ENCODE data around the gene C17orf113.
A peak's percentile ranks its signal among the peaks of the same experiment; 100 is the strongest.
"Not testable (repeated sequence)": the region's sequence is repeated elsewhere in the genome, so short reads cannot be mapped to it uniquely, and the experiment has no call there.

C17orf113 gene

GRCh38 chr17:42041619-42042018 lies 8.8 kb downstream of the C17orf113 start:
- DNase-seq: no peak

DNA sequence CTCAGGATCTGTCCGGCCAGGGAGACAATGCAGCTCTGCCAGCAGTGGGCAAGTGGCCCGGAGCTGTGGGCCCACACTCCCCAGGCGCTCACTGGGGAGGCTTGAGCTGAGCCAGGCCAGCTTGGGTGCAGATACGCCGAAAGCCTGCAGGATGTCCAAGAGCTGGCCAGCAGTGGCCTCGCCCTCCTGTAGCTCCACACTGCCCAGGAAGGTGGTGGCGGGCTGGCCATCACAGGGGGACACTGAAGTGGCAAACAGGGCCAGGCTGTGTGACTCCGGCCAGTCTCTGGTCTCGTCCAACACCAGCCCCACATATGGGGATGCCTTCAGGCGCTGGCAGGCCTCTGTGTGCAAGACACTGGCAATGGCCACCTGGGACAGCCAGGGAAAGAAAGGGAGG lies 9.6 kb downstream of the C17orf113 start:
- no peak for DNase-seq

DNA sequence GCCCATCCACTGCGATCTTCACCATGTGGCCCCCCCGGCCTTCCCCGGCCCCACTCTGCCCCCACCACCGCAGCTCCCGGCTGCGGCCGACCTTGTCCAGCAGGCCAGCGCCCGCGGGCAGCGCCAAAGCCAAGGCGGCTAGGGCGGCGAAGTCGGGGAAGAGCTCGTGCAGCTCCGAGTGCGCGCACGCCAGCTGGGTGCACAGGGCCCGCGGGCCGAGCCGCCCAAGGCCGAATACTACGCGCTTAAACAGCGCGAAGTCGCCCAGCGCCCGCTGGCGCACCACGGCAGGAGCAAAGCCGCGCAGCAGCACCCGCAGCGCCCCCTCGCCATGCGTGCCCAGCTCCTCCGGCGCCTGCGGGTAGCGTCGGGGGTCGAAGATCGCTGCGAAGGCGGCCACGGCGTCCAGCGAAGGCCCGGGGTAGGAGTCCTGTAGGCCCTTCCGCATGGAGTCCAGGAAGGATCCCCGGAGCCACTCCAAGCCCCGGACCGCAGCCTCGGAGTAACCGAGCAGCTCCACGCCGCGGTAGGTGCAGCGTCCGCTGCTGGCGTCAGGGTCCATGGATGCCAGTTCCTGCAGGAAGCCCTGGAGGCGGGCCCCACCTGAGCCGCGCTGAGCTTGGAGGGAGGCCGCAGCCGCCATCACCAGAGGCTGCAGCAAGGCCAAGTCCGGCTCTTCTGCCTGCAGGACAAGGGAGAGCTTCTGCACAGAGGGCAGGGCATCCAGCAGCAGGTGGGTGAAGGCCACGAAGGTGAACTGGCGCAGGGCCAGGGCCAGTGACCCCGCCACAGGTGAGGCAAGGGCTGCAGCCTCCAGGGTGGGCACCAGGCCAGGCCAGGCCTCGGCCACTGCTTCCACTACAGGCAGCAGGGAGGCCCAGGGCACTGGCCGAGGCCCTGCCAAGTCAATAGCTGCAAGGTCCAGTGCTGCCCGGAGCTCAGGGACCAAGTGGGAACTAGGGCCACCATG lies 10.3 kb downstream of the C17orf113 start:
- no peak for DNase-seq

- DNase-seq: no peak
These were observed 12.0 kb downstream of the C17orf113 start for GRCh38 chr17:42038221-42038973.

DNA sequence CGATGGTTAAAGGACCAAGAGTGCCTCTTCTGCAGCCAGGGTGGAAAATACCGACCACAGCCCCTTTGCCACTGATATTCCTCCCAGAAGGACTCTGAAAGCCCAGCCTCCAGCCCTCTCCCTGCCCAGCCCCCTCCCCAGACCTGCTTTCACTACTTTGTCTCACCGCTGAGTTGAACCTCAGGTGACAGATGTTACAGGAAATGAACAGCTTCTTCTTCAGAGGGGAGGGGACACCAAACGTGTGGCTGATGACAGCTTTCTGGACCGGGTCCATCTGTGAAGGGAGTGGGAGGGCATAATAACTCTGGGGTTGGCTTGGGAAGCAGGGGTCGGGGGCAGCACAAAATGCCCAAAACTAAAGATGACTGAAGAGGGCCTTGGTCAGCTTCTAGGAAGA lies 16.3 kb downstream of the C17orf113 start:
- no peak for DNase-seq

GRCh38 chr17:42031584-42031983 lies 18.8 kb downstream of the C17orf113 start:
- DNase-seq: no peak

DNA sequence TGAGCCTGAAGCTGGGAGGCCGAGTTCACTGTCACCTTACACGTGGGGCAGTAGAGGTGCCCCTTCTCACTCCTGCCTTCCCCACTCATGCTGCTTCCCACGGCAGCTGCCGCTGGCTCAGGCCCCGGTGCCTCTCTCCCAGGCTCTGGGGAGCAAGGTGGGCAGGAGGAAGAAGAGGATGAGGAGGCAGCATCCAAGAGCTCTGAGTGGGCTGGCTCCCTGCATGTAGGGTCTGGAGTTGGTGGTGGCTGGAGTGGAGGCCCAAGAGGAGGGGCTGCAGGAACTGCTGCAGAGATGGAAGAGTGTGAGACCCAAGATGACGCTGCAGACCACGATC lies 21.6 kb downstream of the C17orf113 start:
- DNase-seq: no peak

DNA sequence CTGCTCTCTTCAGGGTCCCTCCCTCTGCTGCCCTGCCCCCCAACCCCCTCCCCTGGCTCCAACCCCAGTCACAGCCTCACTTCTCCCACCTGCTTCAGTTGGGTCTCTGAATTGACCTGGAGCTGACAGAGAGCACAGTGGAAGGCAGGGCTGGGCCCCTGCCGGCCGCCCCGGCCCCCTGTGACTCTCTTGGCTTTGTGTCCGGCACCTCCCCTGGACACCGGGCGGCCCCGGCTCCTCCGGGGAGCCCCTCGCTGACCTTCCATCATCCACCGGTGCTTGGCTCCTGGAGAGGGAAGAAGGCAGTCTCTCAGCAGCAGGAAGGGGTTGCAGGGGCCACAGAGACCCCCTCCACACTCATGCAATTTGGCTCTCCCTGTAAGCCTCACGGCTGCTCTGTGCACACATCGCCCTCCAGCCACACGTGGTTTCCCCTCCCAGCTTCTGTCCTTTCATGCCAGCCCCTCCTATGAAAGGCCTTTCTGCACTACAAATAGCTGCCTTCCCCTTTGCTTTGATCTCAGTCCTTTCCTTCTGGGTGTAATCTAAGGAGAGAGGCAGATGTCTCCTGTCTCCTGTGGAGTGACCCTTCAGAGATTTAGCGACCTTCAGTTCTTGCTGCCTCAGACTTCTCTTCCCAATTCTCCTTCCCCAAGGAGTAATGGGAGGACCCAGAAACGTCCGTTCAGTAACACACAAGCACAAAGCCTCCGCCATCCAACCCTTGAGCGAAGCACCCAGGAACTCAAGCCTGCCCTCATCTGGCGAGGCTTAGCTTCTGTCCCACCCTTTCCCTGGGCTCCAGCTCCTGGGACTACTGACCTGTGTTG lies 22.2 kb downstream of the C17orf113 start:
- no peak for DNase-seq

DNA sequence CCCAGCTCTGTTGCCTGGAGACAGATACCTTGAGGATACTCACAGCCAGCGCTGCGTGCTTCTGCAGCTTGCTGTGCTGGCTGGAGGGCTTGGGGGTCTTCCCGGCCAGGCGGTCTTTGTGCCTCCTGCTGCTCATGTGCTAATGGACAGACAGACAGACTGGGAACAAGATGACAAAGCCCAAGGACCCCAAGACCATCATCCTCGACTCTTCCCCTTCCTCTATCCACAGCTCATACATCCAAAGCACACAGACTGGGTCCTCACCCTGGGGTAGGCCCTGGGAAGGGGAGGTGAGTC lies 22.9 kb downstream of the C17orf113 start:
- DNase-seq: no peak

- DNase-seq: no peak
These were observed 23.4 kb downstream of the C17orf113 start for GRCh38 chr17:42026857-42027589.

DNA sequence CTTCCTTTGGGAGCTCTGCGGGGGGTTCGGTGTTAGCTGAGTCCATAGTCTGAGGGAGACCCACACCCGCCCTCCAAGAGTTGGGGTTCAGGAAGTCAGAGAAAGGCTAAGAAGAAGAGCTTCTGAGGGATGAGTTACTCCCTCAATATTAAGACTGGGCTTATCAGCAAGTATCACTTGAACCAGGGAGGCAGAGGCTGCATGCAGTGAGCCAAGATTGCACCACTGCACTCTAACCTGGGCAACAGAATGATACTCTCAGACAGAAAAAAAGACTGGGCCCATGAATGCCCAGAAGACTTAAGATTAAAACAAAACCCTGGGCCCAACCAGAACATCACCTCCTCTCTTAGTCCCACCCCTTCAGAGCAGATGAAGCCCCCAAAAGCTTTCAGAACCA lies 24.5 kb downstream of the C17orf113 start:
- no peak for DNase-seq

DNA sequence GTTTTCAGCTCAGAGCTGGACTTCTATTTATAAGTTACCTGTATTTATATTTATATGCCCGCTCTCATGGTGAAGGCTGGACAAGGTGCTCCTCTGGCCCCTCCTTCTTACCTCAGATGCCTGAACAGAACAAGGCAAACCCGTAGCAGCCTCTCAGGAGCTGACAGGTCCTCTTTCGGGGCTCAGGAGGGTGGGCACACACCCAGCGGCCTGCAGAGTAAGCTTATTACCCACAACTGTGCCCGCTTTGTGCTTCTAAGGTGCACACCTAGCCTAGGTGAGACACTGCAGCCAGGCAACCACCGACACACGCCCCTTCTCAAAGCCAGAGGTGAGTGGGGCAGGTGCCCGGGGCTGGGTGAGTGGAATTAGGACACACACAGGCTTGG lies 25.2 kb downstream of the C17orf113 start:
- no peak for DNase-seq

DNA sequence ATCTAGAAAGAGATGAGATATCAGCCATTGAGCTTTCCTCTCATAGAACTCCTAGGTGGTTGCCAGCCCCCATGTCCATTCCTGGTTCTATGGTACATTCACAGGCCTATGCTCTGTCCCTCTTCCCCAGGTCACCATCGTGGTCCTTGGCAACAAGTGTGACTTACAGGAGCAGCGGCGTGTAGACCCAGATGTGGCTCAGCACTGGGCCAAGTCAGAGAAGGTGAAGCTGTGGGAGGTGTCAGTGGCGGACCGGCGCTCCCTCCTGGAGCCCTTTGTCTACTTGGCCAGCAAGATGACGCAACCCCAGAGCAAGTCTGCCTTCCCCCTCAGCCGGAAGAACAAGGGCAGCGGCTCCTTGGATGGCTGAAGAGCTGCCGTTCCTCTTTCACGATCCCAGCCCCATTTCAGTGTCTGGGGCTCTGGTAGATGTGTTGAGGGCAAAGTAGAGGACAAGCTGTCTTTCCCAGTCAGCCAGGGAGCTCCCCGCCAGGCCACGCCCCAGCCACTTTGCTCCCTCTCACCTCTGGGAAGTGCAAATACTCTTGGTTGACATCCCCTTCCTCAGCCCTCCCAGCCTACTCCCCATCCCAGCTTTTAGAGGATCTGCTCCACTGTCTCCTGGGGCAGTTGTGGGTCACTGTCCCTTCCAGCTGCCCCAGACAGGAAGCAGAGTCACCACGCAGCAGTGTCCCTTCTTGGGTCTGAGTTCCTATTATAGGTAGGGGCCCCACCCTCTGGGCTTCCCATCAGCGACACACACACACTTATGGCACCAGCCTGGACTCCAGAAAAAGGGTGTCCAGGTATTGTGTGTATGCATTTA lies 26.7 kb downstream of the C17orf113 start:
- DNase-seq: no peak

GRCh38 chr17:42020845-42021244 lies 29.6 kb downstream of the C17orf113 start:
- DNase-seq: not testable (repeated sequence)

GRCh38 chr17:42019509-42020404 lies 30.6 kb downstream of the C17orf113 start, which contains the start of gene NKIRAS2:
Gene NKIRAS2, plus strand, starts transcription at chr17:42020090. Its CDS starts 1,488 bp downstream, at chr17:42021578.
- DNase-seq: peak; percentile 91

- DNase-seq: no peak
These were observed 31.4 kb downstream of the C17orf113 start for GRCh38 chr17:42018988-42019387.

DNA sequence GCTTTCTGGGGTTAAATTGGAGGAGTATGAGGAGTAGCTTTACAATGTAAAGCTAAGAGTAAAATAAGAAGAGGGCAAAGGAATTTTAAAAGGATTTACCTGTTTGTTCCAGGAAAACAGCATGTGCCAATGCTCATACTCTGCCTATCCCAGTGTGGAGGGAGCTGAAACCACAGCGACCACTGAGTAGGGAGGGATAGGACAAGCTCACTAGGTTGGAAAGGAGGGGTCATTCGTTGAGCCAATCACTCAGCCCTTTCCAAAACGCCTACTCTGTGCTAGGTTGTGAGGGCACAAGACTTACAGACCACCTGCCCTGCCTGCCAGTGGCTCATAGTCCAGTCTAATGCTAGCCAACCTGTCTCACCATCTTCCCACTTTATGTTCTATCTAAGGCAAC lies 32.1 kb downstream of the C17orf113 start:
- DNase-seq: no peak

GRCh38 chr17:42017866-42018200 lies 32.6 kb downstream of the C17orf113 start:
- DNase-seq: no peak

GRCh38 chr17:42016941-42017865 lies 33.2 kb downstream of the C17orf113 start, which contains the start of gene DNAJC7:
Gene DNAJC7, minus strand, starts transcription at chr17:42017439. Its CDS starts 23 bp downstream, at chr17:42017416.
- DNase-seq: peak; percentile 94

All from HCEC 1CT (cell line).